Measurements from ENCODE around the gene ZFP36L1. TPM values are rescaled to one million over a fixed set of nuclear protein-coding genes. Genes with fewer than 3 reads are reported as not detected.

ZFP36L1 gene
- total and polyA plus RNA-seq, 10 of the 15 experiments (the other 5 are each of a cell fraction or from before 2014, with no cell fraction given): 22.0 to 184 (median 66.1) TPM

DNA sequence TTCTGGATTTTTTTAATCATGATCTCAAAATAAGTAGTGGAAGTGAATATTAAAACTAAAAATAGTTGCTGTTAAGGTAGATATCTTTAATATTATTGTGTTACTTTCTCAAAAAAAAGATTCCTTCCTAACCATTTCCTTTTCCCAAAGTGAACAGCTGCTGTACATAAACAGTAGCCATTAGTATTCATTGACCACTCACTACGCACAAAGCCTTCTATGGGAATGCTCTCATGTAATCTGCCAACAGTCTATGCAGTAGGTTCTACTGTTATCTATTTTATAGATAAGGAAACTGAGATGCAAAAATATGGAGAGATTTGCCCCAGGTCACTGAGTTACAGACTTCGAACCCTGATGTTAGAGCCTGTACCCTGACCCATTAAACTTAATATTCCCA is 32.1 kb downstream of the ZFP36L1 start:
- Histone ChIP-seq H3K9me3 (replicated peaks; ENCODE audit: control insufficient read depth, insufficient read depth, low read length) (no peaks in the 10 kb centered on the region), H3K9ac (ENCODE audit: control insufficient read depth, insufficient read depth, low read length) (no peak overlapping the region), H3K36me3 (ENCODE audit: control insufficient read depth in 2 of 2, insufficient read depth in 2 of 2, low read length in 1 of 2) (no peaks in the 10 kb centered on the region), H3K27me3 (replicated peaks in 1 of 2; ENCODE audit: control insufficient read depth in 2 of 2, insufficient read depth in 2 of 2, low read length in 1 of 2) (no peaks in the 10 kb centered on the region), H3K4me2 (ENCODE audit: control insufficient read depth, insufficient read depth) (no peak overlapping the region), H3K4me1 (ENCODE audit: control insufficient read depth, insufficient read depth, low read length) (no peaks in the 10 kb centered on the region), H4K20me1 (ENCODE audit: control insufficient read depth, insufficient read depth) (no peaks in the 10 kb centered on the region), H3K79me2 (ENCODE audit: control insufficient read depth, insufficient read depth, low read length) (no peaks in the 10 kb centered on the region), H2AFZ (ENCODE audit: control insufficient read depth, low read depth, low read length) (no peak overlapping the region), H3K4me3 (no peak overlapping the region), H3K27ac (ENCODE audit: control insufficient read depth, insufficient read depth) (no peak overlapping the region)
- RAD21 ChIA-PET (ENCODE audit: unreplicated experiment): no interaction called here
- no TSS peak for BruUV-seq (replicated peaks)
- CTCF ChIA-PET: no interaction called here
- 50% methylated on average over 2 of the region's 2 CpGs for WGBS (ENCODE audit: insufficient coverage, insufficient replicate concordance, low lambda C conversion rate, missing lambda C conversion rate)
- no peak for TF ChIP-seq BCL11A (IDR thresholded peaks at IDR 0.05; ENCODE audit: low read depth, low read length)
- no peak for TF ChIP-seq STAT3 (IDR thresholded peaks at IDR 0.05; ENCODE audit: low read depth, low read length)
- no peak for TF ChIP-seq TAF1 (IDR thresholded peaks at IDR 0.05; ENCODE audit: borderline replicate concordance, low read depth, low read length)
- no peak for TF ChIP-seq NRF1 (conservative IDR thresholded peaks at IDR 0.05; ENCODE audit: low read depth, low read length)
- no peak for TF ChIP-seq BHLHE40 (IDR thresholded peaks at IDR 0.05; ENCODE audit: borderline replicate concordance in 1 of 2, low read depth in 2 of 2, low read length in 1 of 2)
- TF ChIP-seq PML (IDR thresholded peaks at IDR 0.05; ENCODE audit: low read length): no peak
- no peak for TF ChIP-seq NR2F1 (conservative IDR thresholded peaks at IDR 0.05)
- no peak for TF ChIP-seq TCF3 (IDR thresholded peaks at IDR 0.05; ENCODE audit: borderline replicate concordance, insufficient read depth, low read depth, low read length)
- TF ChIP-seq SMARCA5 (IDR thresholded peaks at IDR 0.05): no peak
- TF ChIP-seq USF2 (IDR thresholded peaks at IDR 0.05; ENCODE audit: borderline replicate concordance, low read depth, low read length): no peak
- TF ChIP-seq EP300 (IDR thresholded peaks at IDR 0.05; ENCODE audit: borderline replicate concordance in 1 of 2, control insufficient read depth in 1 of 2, low read depth in 2 of 2, low read length in 2 of 2): no peak
- TF ChIP-seq ZNF274 (IDR thresholded peaks at IDR 0.05; ENCODE audit: insufficient read depth, insufficient read length): no peak
- no peak for TF ChIP-seq ASH2L (IDR thresholded peaks at IDR 0.05; ENCODE audit: borderline replicate concordance, low read depth)
- TF ChIP-seq, protein P1, sequence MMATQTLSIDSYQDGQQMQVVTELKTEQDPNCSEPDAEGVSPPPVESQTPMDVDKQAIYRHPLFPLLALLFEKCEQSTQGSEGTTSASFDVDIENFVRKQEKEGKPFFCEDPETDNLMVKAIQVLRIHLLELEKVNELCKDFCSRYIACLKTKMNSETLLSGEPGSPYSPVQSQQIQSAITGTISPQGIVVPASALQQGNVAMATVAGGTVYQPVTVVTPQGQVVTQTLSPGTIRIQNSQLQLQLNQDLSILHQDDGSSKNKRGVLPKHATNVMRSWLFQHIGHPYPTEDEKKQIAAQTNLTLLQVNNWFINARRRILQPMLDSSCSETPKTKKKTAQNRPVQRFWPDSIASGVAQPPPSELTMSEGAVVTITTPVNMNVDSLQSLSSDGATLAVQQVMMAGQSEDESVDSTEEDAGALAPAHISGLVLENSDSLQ (IDR thresholded peaks at IDR 0.05): no peak
- no peak for TF ChIP-seq NKRF (conservative IDR thresholded peaks at IDR 0.05)
- TF ChIP-seq HCFC1 (IDR thresholded peaks at IDR 0.05; ENCODE audit: low read length): no peak
- no peak for TF ChIP-seq GATAD2B (conservative IDR thresholded peaks at IDR 0.05; ENCODE audit: low read depth)
- DNase-seq (ENCODE audit: low read depth, low spot score) (no peak), FAIRE-seq (no peak), ATAC-seq (no peak)
- in situ Hi-C loops (cut with MboI): no loop called here
- intact Hi-C loops (cut with micrococcal nuclease; ENCODE audit: unreplicated experiment): no loop called here
- POLR2A ChIA-PET: interaction anchor here (0.7 kb wide), 1 partner anchor 312 kb away, joined by 4 read pairs; no protein-coding TSS in a partner anchor
- SMC1A ChIA-PET (ENCODE audit: uncharacterized antibody, unreplicated experiment): interaction anchor here (0.6 to 1.2 kb wide), 2 partner anchors 18 to 23 kb away, joined by 3 to 4 read pairs; no protein-coding TSS in a partner anchor

Data from GM12878 (cell line).